NCI-H2227 (cell line): ENCODE results near the gene C10orf62.
"Not testable (repeated sequence)": the region's sequence is repeated elsewhere in the genome, so short reads cannot be mapped to it uniquely, and the experiment has no call there.

Source experiments
- DNase-seq: peaks from one replicate; lab custom pipeline; 2025; ENCODE audit not compliant: unreplicated experiment; lab: John Stamatoyannopoulos, UW

The C10orf62 gene

GRCh38 chr10:97623277-97623676 is 33.8 kb downstream of the C10orf62 start:
- DNase-seq, result no peak

DNA sequence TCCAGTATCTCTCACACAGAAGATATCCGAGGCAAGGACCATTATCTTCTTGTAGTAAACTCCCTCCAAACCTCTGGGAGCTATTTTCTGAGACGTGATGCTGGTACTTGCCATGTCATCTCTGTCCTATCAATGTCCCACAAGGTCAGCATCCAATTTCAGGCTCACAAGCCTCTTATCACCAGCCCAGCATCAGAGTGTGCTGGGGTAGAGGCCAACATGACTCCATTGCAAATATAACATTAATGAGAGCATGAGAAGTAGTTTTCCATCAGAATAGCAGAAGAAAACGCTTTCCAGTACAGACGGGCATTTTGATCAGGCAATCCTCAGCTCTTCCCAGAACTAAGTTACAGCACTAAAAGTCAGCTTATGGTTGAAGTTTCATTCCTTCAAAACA is 38.2 kb downstream of the C10orf62 start:
- no peak for DNase-seq

- no peak for DNase-seq
Observed at GRCh38 chr10:97628228-97628627, 38.7 kb downstream of the C10orf62 start.

DNA sequence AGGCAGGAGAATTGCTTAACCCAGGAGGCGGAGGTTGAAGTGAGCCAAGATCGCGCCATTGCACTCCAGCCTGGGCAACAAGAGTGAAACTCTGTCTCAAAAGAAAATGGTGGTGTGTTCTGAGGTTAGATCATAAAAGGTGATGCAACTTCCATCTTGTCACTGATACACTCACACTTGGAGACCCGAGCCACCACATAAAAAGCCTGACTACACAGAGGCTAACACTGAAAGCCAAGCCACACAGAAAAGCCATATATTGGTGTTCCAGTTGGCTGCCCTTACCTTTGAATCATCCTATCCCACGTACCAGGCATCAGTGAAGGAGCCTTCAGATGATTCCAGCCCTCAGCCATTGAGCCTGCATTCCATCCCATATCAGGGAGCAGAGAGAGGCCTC is 39.8 kb downstream of the C10orf62 start:
- DNase-seq, result no peak

- no peak for DNase-seq
Observed at GRCh38 chr10:97631098-97631497, 41.6 kb downstream of the C10orf62 start.

DNA sequence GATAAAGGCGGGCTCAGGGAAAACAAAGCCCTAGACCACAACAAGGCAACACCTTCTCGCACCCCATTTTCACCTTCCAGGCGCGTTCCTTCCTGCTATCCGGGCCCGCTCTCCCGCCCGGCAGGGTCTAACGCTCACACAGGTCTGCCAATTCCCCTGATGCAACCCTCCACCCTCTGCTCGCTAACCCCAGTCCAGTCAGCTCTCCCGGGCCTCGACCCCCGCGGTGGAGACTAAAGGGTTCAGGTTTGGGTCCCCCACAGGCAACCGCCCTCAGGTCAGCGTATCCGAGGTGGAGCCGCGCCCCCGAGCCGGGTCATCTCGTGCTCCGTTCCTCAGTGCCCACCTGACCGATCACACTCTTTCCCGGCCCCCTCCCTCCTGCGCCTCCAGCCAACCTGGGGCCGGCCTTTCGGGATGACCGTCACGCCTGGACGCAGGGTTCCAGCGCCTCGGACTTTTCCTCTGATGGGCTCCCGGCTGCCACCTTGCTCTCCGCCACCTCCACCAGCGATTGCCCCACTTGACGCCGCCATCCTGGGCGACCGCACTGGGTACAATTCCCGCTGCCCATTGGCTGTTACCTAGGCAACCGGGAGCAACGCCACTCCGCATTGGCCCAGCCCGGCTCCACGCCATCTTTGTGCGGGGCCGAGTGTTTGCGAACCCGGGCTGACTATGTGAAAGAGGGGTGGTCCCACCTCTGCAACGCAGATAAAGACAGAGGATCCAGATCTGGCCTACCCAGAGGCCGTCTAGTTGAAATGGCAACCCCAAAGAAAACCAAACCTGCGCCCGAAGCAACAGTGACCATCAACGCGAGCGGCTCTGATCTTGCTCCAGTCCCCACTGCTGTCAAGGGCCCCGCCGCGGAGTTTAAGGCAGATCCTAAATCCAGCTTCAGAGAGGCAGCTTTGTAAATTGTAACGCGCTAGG is 43.7 kb downstream of the C10orf62 start, which contains the start of gene MORN4:
Gene MORN4 (minus strand): TSS at position 552 of the 936 bp plus-strand sequence. CDS start 13,847 bp downstream, outside the sequence.
- DNase-seq, result peak; percentile 95

DNA sequence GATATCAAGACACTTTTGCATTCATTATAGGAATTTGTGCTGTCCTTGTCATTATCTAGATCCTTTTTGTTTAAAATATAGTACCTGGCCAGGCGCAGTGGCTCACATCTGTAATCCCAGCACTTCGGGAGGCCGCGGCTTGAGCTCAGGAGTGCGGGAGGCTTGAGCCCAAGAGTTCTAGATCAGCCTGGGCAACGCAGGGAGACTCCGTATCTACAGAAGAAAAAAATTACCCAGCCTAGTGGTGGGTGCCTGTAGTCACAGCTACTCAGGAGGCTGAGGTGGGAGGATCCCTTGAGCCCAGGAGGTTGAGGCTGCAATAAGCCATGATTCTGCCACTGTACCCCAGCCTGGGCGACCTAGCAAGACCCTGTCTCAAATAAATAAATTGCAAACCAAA is 44.4 kb downstream of the C10orf62 start:
- peak; percentile 39 for DNase-seq

DNA sequence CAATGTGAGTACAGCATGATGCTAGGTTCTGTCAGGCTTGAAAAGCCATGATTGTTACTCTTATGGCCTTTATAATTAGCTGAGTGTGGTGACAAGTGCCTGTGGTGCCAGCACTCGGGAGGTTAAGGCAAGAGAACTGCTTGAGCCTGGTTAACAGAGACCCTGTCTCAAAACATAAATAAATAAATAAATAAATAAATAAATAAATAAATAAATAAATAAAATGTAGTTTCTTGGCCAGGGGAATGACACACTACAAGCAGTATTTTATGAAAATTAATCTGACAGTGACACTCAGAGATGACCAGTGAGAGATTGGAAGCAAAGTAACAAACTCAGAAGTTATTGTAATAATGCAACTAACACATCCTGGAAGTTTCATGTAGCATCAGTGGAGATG is 46.1 kb downstream of the C10orf62 start:
- no peak for DNase-seq

DNA sequence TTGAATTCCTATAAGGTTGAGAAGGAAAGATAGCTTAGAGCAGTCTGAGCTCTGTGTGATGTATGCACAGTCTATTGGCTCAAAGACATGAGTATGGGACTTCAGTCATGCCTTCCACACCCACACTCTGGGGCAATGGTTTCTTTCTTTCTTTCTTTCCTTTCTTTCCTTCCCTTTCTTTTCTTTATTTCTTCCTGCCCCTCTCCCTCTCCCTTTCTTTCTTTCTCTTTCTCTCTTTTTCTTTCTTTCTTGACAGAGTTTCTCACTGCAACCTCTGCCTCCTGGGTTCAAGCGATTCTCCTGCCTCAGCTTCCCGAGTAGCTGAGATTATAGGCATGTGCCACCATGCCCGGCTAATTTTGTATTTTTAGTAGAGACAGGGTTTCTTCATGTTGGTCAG is 49.6 kb downstream of the C10orf62 start:
- DNase-seq, result not testable (repeated sequence)

GRCh38 chr10:97640174-97640867 is 50.8 kb downstream of the C10orf62 start, which contains the start of gene PI4K2A:
Gene PI4K2A, plus strand, starts transcription at chr10:97640671. Its CDS starts 72 bp downstream, at chr10:97640743.
- peak; percentile 98 for DNase-seq
